ENCODE results near the gene MPDU1. TPM values are rescaled to one million over a fixed set of nuclear protein-coding genes. Genes with fewer than 3 reads are reported as not detected.

The MPDU1 gene
- total and polyA plus RNA-seq, 2 of the 13 experiments (the other 11 are each of a cell fraction or from before 2014, with no cell fraction given): 112 to 167 TPM

GRCh38 chr17:7575481-7575883 is 8.2 kb upstream of the MPDU1 start:
- Histone ChIP-seq H4K20me1 (ENCODE audit: insufficient read depth, low read length) (peaks cover 59% of the 10 kb centered on the region), H3K36me3 (replicated peaks in 1 of 2; ENCODE audit: control insufficient read depth in 1 of 2, insufficient read depth in 2 of 2, low read length in 2 of 2) (peaks cover 12 to 61% of the 10 kb centered on the region in 2 experiments), H3K9ac (ENCODE audit: insufficient read depth, low read depth, low read length) (peak overlapping the region; percentile 99; the same call in 1 of the 2 replicates), H3K4me2 (ENCODE audit: low read depth, low read length) (peak overlapping the region; percentile 84), H3K4me1 (ENCODE audit: insufficient read depth, low read length) (peaks cover 78% of the 10 kb centered on the region), H3K27ac (ENCODE audit: extremely low read length, insufficient read depth, low read length) (peak overlapping the region; percentile 7), H2AFZ (ENCODE audit: low read length) (no peak overlapping the region), H3K27me3 (ENCODE audit: control insufficient read depth in 1 of 2, insufficient read depth in 2 of 2, low read length in 2 of 2) (no peaks in the 10 kb centered on the region; a peak in 1 of 5 replicates), H3K79me2 (ENCODE audit: insufficient read depth, low read length) (peaks cover 50% of the 10 kb centered on the region), H3K4me3 (replicated peaks in 1 of 3; ENCODE audit: insufficient read depth in 1 of 3, low read depth in 2 of 3, low read length in 3 of 3) (peak overlapping the region in 1 of 3 experiments; percentile 3; a peak in 1 of 6 replicates), H3K9me3 (ENCODE audit: low read length) (no peaks in the 10 kb centered on the region)
- POLR2A ChIA-PET: interaction anchor here (0.7 to 3.3 kb wide), 4 partner anchors 9 to 263 kb away, joined by 3 to 51 read pairs (median 10); partner anchors contain the start of genes MPDU1, SHBG, TP53 and WRAP53
- TF ChIP-seq ZNF333 (CRISPR knock-in tag; IDR thresholded peaks at IDR 0.05; ENCODE audit: borderline replicate concordance): no peak
- no peak for TF ChIP-seq ELF3 (CRISPR knock-in tag; IDR thresholded peaks at IDR 0.05)
- no peak for TF ChIP-seq ZNF687 (CRISPR knock-in tag; IDR thresholded peaks at IDR 0.05)
- TF ChIP-seq POLR2AphosphoS5 (IDR thresholded peaks at IDR 0.05; ENCODE audit: low read depth, low read length): peak; percentile 2
- peak; percentile 4 for TF ChIP-seq ASH2L (IDR thresholded peaks at IDR 0.05; ENCODE audit: insufficient read length, low read depth, low read length)
- no peak for TF ChIP-seq MED13 (CRISPR knock-in tag; IDR thresholded peaks at IDR 0.05)
- TF ChIP-seq KAT8 (CRISPR knock-in tag; IDR thresholded peaks at IDR 0.05): no peak
- TF ChIP-seq MXD1 (CRISPR knock-in tag; IDR thresholded peaks at IDR 0.05): 0 out of 2 replicates have a peak, but pooled peaks have one; percentile 43
- no peak for TF ChIP-seq SMARCE1 (IDR thresholded peaks at IDR 0.05; ENCODE audit: borderline replicate concordance)
- TF ChIP-seq ZNF883 (CRISPR knock-in tag; IDR thresholded peaks at IDR 0.05; ENCODE audit: not compliant biosample characterization): no peak
- TF ChIP-seq LCORL (IDR thresholded peaks at IDR 0.05): no peak
- TF ChIP-seq LCORL (CRISPR knock-in tag; IDR thresholded peaks at IDR 0.05): no peak
- peak; percentile 24; the same call in 1 of the 2 replicates for TF ChIP-seq POLR2G (IDR thresholded peaks at IDR 0.05; ENCODE audit: low read depth, low read length)
- ATAC-seq (no peak), FAIRE-seq (no peak), DNase-seq (ENCODE audit: low spot score) (no peak)
- intact Hi-C loops (cut with micrococcal nuclease; ENCODE audit: unreplicated experiment) (no loop called here), in situ Hi-C loops (cut with HindIII; ENCODE audit: extremely low pct_ligation_motif_present, low pct_unique_long_range_greater_than_20kb) (loop anchor here (10.0 kb wide), 1 partner anchor 269 kb away; no protein-coding TSS in a partner anchor)
- BruUV-seq (replicated peaks): no TSS peak
- CTCF ChIA-PET (ENCODE audit: low intra/inter-chr PET ratio, low total read pairs): no interaction called here
- WGBS (ENCODE audit: low lambda C conversion rate): 100% methylated on average over 1 of the region's 1 CpG

Data from HepG2 (cell line).